Activated T-helper 1 cell treated with anti-CD3 and anti-CD28 coated beads, Interleukin-2, amount 50 U/mL, for 16 hours (primary cell): ENCODE results near the gene OTOGL.

ENCODE experiments used
- DNase-seq, 2 donors: peaks; one replicate each; pipeline ENCODE4 v3.0.0-alpha.2; 2020; ENCODE audit warnings: low read depth in 1 of 2, low spot score in 1 of 2

Gene OTOGL

GRCh38 chr12:80352474-80352873 lies 253.1 kb downstream of the OTOGL start:
- no peak for DNase-seq

DNA sequence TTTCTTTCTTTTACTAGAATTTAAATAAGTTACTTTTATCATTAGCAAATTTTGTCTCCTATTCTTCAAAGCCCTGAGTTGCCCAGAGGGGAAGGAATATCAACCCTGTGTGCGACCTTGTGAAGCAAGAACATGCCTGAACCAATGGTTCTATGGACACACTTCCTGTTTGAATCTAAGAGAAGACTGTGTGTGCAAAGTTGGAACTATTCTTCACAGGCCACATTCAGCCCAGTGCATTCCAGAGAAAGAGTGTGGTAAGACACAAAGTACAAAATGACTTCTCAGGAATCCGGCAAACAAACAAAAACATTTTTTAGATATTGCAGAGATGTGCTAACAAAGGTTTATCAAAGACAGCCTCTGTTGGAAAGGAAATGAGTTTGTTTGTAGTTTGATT lies 253.9 kb downstream of the OTOGL start:
- no peak for DNase-seq

- no peak for DNase-seq
These were observed 256.8 kb downstream of the OTOGL start for GRCh38 chr12:80356097-80356496.

- no peak for DNase-seq
These were observed 260.4 kb downstream of the OTOGL start for GRCh38 chr12:80359703-80360102.

DNA sequence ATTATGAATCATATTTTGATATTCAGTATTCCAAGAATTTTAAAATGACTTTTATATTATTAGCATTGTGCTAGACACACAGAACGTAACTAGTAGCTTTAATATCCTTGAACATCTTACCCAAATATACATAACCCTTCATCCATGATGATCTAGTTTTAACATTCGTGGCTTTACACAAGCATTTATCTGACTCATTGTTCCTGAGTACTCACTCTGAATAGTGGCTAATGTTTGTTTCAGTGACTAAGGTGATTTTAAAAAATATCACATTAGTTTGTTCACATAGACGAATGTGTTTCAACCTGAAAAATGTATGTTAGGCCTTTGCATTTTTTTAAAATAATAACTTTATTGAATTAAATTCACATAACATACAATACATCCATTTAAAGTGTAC lies 264.7 kb downstream of the OTOGL start:
- no peak for DNase-seq

- no peak for DNase-seq
These were observed 274.3 kb downstream of the OTOGL start for GRCh38 chr12:80373666-80374065.

GRCh38 chr12:80374615-80375014 lies 275.3 kb downstream of the OTOGL start:
- no peak for DNase-seq

- DNase-seq = no peak
These were observed 277.9 kb downstream of the OTOGL start for GRCh38 chr12:80377140-80377794.

DNA sequence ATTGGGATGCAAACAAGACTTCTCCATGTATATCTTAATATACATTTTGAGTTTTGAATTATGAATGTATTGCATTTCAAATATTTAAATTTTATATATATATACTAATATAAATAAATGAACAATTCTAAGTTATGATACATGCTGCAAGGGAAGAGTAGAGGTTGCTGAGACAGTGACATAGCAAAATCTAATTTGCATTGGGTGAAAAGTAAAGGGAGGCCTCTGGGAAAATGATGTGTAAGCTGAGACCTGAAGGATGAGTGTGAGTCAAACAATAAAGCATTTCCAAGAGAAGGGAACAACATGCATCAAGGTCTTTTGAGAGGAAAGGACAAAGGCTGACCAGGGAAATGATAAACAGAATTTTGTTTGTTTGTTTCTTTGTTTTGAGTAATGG lies 281.8 kb downstream of the OTOGL start:
- no peak for DNase-seq

DNA sequence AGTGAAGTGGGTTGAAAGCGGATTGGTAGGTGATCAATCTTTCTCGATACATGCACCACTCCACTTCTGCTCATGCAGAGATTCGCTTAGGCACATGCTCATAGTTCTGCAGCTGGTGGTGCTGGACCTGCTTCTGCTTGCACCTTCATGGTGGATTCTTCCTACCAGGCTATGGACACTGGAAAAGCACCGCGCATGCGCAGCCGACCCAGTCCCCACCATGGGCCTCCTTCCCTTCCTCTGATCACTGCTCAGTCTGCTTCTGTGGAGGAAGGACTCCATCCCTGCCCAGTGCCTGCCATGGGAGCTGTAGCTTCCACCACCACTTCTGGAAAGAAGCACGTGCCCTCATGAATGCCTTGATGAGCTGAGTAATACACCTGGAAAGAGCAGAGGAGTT lies 282.9 kb downstream of the OTOGL start:
- no peak for DNase-seq

DNA sequence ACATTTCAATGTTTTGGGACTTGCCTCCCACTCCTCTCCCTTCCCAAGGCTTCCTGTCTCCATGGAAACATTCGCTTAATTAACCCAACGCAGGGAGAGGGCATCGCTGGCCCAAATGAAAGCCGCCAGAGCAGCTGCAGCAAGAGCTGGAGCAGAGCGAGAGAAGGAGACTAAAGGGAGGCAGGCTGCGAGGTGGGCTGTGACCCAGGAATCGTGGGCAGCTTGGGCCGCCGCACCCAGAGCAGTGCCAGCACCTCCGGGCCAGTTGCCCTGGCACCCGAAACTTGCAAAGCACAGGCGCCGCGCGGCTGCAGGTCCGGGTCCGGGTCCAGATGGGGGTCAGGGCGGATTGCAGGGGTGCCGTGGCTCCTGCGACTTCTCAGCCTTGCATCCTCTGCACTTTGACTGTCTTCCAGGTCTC lies 301.2 kb downstream of the OTOGL start:
- no peak for DNase-seq

- DNase-seq = no peak
These were observed 301.9 kb downstream of the OTOGL start for GRCh38 chr12:80401191-80401590.

DNA sequence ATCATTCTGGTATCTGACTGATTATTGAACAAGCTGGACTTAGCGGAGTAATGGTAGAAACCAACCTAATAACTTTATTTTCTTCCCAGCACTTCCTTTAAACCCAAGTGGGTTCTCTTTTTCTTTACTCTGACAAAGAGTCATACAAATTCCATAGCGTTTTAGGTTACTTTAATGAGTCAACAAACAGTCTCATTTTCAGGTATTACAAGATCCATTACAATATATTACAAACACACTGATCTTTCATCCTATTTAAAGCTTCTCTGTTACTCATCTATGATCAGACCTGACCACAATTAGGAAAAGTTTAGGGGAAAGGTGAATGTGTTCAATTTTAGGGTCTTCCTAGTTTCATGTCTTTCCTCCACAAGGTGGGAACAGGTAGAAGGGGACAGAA lies 305.3 kb downstream of the OTOGL start:
- DNase-seq = no peak

DNA sequence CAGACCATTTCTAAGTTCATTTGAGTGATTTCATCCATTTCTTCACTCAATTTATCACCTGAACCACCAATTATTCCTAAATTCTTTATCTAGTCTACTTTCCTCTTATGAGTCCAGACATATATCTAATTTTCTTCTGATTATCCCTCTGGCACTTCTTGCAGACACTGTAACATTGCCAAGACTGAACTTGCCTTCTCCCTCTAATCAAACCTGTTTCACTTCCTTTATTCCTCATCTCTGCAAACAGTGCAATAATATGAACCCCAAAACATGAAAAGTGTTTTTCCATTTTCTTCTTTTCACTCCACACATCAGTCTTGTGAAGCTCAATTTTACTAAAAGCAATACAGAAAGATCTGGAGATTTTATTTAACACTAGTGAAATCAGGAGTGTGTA lies 306.9 kb downstream of the OTOGL start:
- DNase-seq = no peak

DNA sequence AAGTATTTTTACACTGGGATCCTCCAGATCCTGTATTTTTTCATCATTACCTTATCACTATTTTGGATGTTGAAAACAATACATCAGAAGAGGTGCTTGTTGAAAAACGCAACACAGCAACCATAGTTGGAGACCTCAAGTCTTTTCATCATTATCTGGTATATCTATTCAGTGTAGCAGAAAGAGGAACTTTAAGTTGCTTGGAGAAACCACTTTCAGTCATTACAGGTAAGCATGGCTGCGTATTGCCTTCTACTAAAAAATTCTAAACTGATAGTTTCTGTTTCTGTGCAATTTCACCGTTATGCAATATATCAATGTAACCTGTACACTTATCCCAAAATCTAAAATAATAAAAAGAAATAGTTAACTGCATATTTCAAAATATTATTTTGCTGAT lies 312.4 kb downstream of the OTOGL start:
- no peak for DNase-seq

DNA sequence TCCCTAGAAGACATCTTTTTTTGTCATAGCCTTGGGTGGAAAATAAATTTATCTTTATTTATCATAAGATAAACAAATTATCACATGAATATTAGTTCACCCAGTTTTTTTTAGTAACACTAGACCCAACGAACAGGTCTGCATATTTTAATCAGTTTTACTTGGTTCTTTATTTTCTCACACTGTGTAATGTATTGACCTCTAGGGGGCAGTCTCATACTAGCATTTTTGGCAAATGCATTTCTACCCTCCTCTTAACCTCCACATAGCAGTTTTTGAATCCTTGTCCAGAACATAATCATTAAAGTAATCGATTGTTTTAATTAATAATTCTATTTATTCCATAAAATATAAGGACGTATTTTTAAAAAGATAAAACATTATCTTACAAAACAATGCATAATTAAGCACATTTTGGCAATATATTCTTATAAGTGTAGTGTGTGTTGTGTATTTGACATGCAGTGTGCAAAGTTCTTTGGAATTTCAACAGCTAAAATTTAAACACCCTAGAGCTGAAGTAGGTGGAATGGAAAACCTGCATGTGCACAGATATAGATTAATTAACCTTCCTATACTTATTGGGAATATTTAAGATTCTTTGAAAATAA lies 313.1 kb downstream of the OTOGL start:
- DNase-seq = no peak

GRCh38 chr12:80413462-80413861 lies 314.1 kb downstream of the OTOGL start:
- DNase-seq = no peak

DNA sequence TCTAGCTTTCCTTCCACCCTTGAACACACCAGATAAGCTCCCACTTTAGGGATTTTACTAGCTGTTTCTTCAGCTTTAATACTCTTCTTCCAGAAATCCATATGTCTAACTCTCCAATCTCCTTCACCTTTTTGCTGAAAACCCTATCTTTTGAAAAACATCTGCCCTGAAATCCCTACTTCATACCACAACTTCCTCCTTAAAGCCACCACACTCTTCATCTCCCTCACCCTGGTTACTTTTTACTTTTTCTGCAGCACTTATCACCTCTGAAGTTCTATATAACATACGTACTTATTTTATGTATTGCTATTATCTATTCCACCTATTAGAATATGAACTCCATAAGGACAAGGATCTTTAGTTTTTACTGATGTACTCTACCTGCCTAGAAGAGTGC lies 316.1 kb downstream of the OTOGL start:
- DNase-seq = no peak

- no peak for DNase-seq
These were observed 320.3 kb downstream of the OTOGL start for GRCh38 chr12:80419644-80420043.

DNA sequence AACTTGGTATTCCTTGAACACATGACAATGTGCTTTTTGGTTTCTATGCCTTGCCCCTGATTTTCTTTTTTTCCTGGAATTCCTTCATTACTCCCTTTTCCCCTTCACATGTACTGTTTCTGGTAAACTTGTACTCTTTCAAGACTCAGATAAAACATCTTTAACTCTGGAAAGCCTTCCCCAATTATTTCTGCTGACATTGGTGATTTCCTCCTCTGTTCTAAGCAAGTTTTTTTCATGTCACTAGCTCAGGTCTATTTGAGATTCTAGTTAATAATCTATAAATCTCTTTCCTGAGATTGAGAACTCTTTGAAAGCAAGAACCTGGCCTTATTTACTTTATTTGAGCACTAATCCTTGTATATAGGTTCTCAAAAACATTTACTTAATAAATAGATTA lies 320.7 kb downstream of the OTOGL start:
- DNase-seq = no peak

DNA sequence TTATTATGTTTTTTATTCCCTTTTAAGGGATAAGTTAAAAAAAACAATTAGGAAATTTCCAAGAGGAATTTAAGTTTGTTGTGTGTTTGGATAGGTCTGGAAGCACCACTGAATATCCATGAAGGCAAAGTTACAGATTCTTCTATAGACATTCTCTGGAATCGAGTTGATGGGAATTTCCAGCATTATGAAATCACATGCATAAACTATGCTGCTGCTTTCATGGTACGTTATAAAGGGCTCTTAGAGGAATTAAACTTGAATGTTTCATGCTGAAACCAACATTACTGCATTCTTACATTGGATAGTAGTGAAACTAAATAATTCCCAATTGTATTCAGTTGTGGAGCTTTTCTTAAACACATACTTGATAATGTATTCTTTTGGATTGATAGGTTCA lies 323.2 kb downstream of the OTOGL start:
- DNase-seq = no peak
